NCI-H1436 (cell line): ENCODE measurements around the gene PLD1.

Source experiments
- DNase-seq: peaks from one replicate; lab custom pipeline; 2025; lab: John Stamatoyannopoulos, UW

PLD1 gene

DNA sequence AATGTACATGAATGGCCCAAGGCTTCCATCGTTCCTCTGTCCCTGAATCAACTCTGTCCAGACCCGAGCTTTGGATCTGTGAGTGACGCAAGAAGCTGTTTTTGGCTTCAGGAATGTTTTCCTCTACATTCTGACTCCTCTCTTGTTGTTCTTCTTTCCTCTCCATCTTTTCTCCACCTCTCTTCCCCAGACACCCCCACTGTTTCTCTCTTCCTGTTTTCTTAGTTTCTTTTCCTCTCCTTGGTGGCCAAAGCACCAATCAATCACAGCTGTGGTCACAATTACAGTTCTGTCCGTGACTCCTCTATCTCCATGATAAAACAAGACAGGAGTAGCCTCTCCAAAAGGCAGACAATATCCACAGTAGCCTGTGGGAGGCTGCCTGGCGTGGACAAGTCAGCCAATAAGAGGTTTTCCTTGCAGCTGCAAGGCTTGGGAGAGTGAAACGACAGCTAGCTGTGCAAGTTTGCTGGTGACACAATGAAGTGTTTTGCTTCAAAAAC lies 28.0 kb upstream of the PLD1 start:
- DNase-seq = no peak

DNA sequence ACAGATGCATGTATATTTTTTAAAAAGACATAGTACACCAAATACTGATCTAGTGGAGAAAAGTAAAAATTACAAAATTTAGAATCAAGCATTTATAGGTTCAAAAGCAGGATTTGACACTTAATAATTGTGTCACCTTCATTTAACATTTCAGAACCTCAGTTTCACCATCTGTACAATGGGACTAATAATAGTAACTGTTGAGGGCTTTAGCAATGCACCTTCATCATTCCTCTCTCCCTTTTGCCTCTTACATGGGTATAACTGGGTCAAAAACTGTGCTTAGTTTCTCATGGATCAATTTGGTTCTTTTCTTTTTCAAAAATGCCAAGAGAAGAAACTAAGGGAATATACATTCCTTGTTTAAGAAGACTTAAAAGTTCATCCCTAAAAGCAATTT lies 27.4 kb upstream of the PLD1 start:
- DNase-seq = no peak

DNA sequence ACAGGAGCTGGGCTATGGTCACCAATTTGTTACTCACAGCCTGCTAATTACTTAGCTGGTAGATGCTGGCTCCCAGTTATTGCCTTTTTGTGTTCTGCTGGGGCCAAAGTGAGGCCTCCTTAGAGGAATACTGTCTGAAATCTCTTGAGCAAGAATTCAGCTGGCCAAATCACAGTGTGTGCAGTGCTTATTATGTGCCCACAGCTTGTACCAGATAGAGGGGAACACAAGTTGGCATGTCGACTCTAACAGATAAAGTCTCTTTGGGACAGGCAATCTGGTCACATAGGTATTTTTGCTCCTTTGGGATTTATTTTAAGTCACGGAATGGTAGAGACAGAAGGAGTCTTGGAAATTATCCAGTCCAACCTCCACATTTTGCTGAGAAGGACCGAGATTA lies 26.6 kb upstream of the PLD1 start:
- no peak for DNase-seq

DNA sequence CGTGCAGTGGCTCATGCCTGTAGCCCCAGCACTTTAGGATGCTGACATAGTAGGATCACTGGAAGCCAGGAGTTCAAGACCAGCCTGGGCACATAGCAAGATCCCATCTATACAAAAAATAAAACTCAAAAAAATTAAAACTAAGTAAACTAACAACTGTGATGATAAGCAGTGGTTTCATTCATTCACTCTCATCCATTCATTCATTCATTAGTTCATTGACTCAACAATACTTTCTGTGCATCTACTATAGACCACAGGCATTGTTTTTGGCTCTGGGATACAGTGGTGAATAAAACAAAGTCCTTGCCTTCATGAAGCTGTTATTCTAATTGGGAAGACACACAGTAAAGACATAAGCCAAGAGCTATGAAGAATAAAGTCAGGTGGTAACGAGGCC lies 25.3 kb upstream of the PLD1 start:
- no peak for DNase-seq

DNA sequence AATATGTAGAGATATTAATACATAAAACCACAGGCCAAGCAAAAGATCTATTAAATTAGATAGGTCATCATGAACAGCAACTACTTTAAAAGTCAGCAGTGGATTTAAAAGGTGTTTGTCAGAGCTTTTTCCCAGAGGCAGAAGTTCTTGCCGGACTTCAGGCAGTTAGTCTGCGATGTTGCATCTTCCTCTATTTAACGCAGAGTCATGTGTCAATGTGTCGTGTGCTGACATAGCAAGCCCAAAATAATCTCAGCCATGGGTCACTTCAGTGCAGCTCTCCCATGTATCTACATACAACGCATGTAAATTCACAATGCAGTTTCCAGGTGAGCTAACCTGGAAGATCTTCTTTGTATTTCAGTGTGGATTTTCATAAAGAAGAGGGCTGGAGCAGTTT lies 24.8 kb upstream of the PLD1 start:
- DNase-seq = no peak

DNA sequence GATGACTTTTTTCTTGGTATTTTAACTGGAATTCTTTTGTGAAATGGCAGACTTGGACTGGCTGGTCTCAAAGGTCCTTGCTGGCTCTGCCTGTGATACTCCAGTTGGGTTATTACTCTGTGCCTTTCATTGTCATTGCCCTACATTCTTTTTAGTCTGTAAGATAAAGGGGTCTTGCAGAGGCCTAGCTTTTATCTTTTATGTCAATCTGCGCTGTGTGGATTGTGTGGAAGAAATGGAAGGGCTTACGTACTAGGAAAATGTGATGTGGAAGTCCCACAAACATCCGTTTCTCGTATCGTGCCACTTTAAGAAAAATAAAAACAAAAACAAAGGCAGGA lies 24.1 kb upstream of the PLD1 start:
- DNase-seq = no peak

DNA sequence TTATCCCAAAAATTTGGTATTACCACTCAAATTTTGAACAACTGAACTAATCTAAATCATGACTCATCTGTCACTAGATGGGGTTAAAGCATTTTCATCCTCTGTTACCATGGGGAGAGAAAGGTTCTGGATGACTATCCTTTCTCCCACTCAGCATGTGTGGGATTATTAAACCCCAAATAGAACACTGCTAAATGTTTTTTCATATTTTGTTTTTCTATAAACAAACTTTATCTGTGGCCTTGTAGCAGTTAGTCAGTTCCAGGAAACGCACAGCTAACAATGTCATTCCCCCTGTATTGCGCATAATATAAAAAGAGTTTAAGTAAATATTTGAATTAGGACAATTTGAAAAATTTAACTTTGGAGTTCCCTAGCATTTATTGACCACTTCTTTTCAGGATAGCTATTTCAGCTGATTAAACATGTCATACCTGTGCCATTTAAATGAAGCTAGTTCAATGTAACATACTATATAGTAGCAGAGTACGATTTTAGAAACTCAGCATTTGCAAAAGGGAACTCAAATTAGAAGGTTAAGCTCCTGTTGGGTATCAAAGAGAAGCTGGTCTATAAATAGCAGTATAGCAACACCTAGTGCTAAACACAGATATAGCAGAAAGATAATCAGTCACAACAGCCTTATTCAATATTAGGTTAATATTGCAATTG lies 23.6 kb upstream of the PLD1 start:
- DNase-seq = peak; percentile 46

DNA sequence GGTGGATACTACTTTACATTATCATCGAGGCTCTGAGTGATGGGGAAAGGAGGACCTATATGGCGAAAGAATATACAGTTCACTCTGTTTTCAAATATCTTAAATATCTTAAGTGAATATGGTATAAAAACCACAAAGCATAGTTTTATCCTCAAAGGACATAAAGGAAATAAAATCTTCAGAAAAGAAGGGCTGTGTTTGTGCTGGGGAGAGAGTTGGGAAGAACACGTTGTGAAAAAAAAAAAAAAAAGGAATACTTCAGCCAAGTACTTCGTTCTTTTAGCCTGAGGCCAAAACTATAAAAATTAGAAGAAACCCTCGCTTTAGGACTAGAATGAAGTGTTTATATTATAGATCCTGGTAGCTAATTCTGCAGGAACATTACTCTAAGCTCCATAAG lies 22.7 kb upstream of the PLD1 start:
- DNase-seq = no peak

DNA sequence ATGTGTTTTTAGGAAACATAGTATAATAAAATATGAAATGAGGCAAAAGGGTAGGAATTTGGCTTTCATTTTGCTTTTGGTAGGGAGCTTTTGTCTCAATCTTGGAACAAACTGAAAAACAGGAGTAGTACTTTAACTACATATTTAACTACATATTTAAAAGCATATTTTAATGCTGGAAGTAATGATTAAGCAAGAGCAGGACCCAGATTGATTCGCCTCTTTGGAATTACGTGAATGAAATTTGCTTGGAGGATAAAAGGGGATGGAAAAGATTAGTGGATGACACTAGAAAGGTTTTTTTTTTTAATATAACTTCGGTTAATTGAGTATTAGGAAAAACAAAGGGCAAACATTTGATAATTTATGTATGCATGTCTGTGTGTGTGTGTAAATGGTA lies 21.7 kb upstream of the PLD1 start:
- DNase-seq = no peak

DNA sequence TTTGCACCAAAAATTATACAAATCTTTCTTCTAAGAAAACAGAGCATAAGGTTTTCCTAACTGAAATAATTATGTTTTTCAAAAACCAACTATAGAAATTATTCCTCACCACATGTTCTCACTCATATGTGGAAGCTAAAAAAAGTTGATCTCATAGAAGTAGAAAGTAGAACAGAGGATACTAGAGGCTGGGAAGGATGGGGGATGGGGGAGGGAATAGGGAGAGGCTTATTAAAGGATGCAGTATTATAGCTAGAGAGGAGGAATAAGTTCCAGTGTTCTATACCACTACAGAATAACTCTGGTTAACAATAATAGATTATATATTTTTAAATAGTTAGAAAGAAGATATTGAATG lies 20.2 kb upstream of the PLD1 start:
- DNase-seq = no peak

DNA sequence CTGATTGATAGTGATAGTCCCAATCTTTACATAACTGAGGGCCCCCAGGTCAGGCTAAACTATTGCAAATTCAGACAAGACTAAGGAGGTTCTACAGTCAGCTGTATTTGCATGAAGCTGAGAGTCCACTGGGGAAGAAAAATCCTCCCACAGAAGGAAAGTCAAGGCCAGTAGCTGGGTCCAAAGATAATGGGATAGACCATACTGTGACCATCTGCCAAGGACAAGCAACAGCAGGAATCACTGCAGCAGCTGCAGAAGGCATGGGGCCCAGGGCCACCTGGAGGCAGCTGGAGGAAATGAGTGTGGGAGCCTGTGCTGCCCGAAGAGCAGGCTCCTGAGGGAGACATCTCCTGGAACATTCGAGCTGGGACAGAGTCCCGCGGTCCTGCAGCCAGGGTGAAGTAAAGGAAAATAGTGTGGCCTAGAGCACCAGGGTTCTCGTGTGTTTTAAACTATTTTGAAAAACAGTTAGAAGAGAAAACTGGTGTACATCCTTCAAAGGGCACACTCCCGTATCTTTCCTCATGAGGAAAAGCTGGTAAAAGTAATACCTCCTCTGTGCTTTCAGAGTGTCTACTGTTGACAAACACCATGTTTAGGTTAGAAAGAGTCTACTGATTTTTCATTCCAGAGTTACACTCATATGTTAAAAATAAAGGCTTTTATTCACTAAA lies 19.7 kb upstream of the PLD1 start:
- DNase-seq = peak; percentile 56

DNA sequence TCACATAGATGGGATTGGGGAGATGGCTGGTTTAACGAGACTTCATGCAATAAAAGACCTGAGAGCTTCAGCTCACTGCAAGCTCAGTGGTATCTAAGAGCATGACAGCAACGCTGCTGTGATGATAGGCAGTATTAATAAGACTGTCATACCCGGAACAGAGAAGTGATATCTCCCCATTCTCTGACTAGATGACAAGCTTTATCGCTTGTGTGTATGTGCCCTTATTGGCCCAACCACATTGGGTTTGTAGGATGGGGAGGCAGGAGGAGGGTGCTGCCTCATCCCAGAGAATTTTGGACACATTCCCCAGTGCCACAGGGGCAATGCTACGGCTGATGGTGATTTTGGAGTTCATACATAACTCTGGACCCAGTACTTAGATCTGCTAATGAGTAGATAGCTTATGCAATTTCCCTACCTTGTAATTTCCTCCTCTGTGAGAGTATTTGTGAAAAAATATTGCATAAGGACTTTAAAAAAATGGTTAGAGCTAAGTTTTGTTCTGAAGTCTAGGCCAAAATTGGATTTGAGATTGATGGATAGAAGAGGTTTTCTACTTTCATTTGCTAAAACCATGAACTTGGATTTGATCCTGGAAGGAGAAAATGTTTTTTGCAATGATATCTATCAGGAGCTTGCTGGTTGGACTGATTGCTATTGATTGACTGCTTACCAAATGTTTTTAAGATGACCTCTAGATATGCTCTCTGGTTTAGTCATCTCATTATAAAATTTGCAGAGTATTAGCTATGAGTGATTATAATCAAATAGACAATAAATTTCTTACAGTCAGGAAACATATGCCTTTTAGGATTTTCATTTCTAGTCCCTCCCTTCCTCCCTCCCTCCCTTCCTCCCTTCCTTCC lies 18.9 kb upstream of the PLD1 start:
- no peak for DNase-seq

DNA sequence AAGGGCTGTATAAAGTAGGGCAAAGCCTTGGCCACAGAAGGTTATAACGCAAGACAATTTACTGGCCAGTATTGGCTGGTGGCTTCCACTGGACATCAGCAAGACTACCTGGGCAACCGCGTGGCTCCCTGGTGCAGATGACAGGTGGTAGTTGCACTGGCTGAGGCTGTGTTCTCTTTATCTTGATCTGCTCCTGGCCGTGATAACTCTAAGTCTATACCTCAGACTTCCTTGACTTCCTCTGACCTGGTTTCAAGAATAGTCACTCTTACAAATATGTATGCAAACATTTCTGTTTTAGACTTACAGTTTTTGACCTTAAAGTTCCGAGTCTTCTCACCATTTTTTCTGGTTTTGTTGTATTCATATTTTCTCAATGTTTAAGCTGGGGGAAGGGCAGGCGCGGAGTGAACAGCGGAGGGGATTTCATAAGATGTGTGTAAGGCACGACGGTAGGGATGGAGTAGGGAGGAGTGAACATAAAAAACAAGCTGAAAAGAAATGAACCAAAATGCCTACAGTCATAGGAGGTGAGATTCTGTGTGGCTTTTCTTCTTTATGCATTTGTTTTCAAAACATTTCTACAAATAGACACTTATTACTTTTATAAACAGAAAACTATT lies 17.7 kb upstream of the PLD1 start:
- no peak for DNase-seq

DNA sequence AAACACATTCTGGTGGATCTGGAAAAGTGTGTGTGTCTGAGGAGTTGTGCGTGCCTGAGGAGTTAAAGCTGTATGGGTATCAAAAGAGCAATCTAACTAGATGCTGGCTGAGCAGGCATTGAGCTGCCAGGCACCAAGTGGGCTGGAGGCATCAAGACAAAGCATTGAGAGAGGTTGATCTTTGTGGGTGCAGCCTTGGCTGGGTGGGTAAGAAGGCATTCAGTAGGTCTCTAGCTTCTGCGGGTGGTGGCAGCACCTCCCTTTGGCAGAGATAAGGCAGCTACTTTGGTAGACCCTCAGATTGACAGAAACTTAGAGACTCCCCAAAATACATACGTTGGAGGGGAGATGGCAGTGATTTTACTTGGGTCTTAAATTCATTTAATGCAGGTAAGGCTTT lies 17.1 kb upstream of the PLD1 start:
- DNase-seq = no peak

DNA sequence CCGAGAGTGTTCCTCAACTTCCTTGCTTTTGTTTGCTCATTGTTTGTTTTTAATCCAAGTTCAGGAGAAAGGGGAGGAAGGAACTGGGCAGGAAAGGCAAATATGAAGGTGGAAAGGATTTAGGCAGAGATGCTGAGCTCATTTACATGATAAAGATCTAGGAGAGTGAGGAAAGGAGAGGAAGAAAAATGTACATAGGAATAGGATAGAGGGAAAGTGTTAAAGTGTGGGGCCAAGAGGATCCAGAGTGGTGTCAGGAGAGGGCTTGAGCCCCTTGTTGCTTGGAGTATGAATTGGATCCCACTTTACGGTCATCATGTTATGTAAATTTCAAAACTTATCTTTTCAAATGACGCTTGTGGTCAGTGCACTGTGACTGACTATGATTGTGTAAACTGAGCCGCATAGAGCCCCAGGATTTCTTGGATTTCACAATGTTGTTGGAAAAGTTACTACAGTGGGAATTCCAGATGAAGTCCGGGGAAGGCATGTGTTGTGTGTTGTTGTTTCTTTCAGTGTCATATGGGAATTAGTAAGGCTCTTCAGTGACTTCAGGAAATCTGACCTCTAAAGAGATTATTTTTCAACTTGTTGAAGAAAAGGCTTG lies 15.0 kb upstream of the PLD1 start:
- DNase-seq = no peak

DNA sequence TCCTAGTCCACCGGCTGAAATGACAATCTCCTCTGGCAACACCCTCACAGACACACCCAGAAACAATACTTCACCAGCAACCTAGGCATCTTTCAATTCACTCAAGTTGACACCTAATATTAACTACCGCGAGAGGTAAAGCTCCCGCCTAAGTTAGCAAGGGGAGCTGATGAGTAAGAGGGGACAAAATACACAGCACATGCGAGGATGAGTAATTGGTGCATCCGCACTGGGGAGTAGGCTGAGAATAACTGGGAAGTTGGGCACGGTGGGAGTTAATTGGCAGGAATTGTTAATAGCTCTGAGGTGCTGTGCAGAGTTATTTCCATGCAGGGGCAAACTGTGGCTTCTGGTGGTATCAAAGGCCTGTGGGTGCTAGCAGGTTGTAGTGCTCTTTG lies 14.5 kb upstream of the PLD1 start:
- DNase-seq = no peak

DNA sequence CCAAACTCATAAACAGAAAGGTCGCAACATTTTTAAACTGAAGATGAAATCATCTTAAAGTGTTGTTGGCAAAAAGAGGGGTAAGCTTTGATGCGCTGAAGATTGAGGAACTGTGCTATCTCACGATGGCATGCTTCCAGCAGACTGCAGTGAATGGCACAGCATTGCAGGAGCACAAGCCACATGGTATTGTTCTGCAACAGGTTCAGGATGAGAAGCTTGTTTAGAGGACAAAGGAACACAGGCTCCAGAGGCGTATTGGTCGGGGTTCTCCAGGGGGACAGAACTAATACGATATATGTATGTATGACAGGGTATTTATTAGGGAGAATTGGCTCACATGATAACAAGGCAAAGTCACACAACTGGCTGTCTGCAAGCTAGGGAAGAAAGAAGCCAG lies 13.8 kb upstream of the PLD1 start:
- DNase-seq = no peak

DNA sequence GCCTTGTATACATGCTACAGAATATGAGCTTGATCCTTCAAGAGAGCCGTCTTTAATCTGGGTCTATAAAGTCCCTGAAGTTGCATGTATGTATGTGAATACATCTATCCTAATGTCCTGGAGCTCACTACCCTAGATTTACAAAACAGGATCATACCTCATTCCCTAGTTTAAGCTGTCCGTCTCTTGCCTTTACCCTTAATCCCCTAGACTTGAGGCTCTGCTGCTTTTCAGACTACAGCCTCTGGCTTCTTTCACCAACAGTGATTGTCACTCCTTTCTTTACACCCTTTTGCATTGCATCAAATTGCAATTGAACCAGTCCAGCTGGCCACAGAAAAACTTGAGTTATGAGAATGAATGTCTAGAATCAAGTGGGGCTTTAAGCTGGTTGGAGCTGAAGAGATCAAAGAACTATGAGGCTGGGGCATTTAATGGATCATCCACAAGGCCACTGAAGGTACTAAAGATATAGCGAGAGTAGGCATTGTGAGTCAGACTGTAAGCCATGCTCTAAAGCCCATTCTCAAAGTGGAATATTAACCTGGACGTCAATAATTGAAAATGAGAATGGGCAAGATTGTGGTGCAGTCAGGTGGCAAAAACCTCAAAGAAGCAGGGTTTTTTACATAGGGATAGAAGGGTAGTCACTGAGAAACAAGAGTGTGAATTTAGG lies 12.3 kb upstream of the PLD1 start:
- DNase-seq = no peak

DNA sequence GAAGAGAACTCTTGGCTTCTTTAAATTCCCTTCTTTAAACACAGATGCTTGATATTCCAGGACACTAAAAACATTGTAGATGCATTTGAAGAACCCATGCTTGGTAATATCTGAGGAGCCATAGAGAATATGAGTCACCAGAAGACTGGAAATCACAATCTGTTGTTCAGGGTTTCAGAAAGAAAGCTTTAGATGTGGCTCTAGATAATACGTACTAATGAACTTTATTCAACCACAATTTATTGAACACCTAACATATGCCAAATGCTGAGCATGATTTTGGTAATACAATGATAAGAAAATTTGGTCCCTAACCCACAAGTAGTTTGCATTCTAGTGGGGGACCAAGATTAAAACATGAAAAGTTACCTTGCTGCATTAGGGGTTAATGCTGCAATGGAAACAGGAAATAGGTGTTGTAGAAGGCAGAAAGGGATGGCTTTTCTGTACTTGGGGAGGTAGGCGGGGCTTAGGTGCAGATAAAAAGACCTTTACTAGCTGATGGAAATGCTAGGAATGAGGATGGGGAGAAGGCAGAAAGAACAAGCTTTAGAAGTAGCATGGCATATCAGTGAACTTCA lies 11.6 kb upstream of the PLD1 start:
- no peak for DNase-seq

DNA sequence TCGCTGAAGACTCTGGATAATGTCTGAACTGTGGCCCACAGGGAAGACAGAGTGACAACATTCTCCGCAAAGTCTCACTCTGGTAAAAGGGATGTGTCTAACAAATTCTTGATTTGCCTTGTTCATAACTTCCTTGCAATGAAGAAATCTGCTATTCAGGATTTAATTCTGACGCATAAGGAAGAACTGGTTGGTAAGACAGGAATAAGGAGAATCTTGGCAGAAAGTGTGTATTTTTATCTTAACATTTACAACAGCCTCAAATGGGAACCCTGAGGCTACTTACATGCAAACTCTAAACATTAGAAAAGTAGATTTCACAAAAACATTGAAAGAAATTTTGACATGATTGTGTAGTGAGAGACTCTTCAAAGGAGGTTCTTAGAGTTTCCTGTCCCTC lies 10.8 kb upstream of the PLD1 start:
- DNase-seq = no peak

DNA sequence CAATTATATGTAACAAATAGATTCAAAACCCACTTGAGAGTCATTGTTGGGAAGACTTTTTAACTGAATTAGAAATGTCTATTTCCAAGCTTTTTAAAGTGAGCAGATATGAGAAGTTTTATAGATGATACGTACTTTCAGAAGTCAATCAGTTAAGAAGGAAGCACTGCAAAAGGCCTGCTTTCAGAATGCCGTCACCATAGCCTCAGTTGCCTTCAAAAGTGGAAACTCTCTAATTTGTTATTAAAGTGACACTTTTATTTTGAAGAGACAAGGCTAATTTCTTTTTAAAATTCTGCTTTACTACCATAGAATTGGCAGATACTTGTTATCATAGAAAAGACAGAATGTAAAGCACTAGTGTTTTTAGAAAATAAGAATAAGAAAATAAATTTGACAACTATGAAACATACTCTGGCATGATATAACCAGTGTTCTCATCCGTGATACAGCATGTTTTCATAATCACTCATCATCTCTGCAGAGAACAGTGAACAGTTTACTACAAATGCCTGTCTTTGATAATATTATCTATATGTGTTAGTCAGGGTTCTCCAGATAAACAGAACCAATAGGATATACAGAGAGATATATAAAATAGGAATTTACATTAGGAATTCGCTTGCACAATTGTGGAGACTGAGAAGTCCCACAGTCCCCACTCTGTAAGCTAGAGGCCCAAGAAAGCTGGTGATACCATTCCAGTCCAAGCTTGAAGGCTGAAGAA lies 7.0 kb upstream of the PLD1 start:
- DNase-seq = no peak
